Heart left ventricle (tissue), 16 donors: ENCODE measurements around the gene ARG2. TPM values are rescaled to one million over a fixed set of nuclear protein-coding genes. Genes with fewer than 3 reads are reported as not detected.

ENCODE experiments used
- ATAC-seq, 4 donors: fragments of 200-7000 bp; cut with Tn5 transposase; one replicate each; pipeline ENCODE4 v1.9.1; 2020 to 2022; ENCODE audit warnings: moderate library complexity in 4 of 4, mild to moderate bottlenecking in 3 of 4, moderate number of reproducible peaks in 1 of 4
- DNase-seq, 5 donors: peaks; one replicate each; pipeline ENCODE4 v3.0.0-alpha.2; 2020
- H3K27ac ChIP-seq, 12 donors: fragments of 200-600 bp; sonication (generic) in 4 of 12; one replicate each; pipeline versions ENCODE4 v1.5.0 to v1.8.0; 2016 to 2022; ENCODE audit warnings: mild to moderate bottlenecking in 2 of 12
- H3K27me3 ChIP-seq, 9 donors: fragments of 200-600 bp; sonication (generic) in 2 of 9; one replicate each; pipeline versions ENCODE4 v1.5.1 to v1.8.0; 2016 to 2022; ENCODE audit warnings: mild to moderate bottlenecking in 3 of 9
- H3K36me3 ChIP-seq, 9 donors: fragments of 200-600 bp; sonication (generic) in 2 of 9; one replicate each; pipeline versions ENCODE4 v1.5.0 to v1.8.0; 2018 to 2022; ENCODE audit warnings: mild to moderate bottlenecking in 2 of 9
- H3K4me1 ChIP-seq, 12 donors: fragments of 200-600 bp; sonication (generic) in 4 of 12; one replicate each; pipeline versions ENCODE4 v1.5.0 to v1.8.0; 2016 to 2022; ENCODE audit warnings: mild to moderate bottlenecking in 3 of 12
- H3K4me3 ChIP-seq, 12 donors: fragments of 200-600 bp; sonication (generic) in 4 of 12; one replicate each; pipeline versions ENCODE4 v1.5.0 to v1.8.0; 2017 to 2022; ENCODE audit warnings: mild to moderate bottlenecking in 9 of 12, moderate library complexity in 4 of 12
- H3K9me3 ChIP-seq, 12 donors: fragments of 200-600 bp; sonication (generic) in 4 of 12; one replicate each; pipeline versions ENCODE4 v1.5.0 to v1.8.0; 2016 to 2022; ENCODE audit warnings: mild to moderate bottlenecking in 1 of 12
- CTCF ChIP-seq, 12 donors: fragments of 200-600 bp; sonication (generic) in 4 of 12; IDR thresholded peaks; one replicate each; pipeline versions ENCODE4 v1.5.0 to v1.8.0; 2018 to 2022; ENCODE audit warnings: antibody characterized with exemption in 12 of 12, mild to moderate bottlenecking in 5 of 12
- POLR2A ChIP-seq, 2 donors: fragments of 450-650 bp; IDR thresholded peaks; one replicate each; pipeline ENCODE4 v1.6.1; 2017; ENCODE audit warnings: antibody characterized with exemption in 2 of 2, mild to moderate bottlenecking in 2 of 2, moderate library complexity in 2 of 2
- WGBS, 4 donors: extraction: QIAGEN DNeasy Blood & Tissue Kit in 2 of 4; methylation state at CpG; one replicate each; pipeline versions ENCODE4 v1.1.5 to v1.1.7; 2013 to 2018; 5-methylcytosine and 5-hydroxymethylcytosine counted together
- intact Hi-C, 10 donors: fragments of 100-400 bp; cut with DNase I; formaldehyde crosslinking; loops; one replicate each; pipeline versions ENCODE4 v1.11.1 to v1.14.2; 2022
- polyA plus RNA-seq, 2 donors: library from polyadenylated mRNA; stranded (reverse); fragments of 200-250 nt; gene quantifications; one replicate each; pipeline ENCODE4 v1.2.3, GENCODE V29; 2013
- total RNA-seq, 9 donors: library from RNA; depleted of rRNA in 2 of 9; stranded (reverse); fragments of >200 nt in 2 of 9; fragmentation: NEBNext Ultra II Directional in 3 of 9; extraction: Animal tissue kit (Norgen Biotek cat#: 25700) in 3 of 9; gene quantifications; one replicate each; pipeline versions ENCODE4 v1.1.0 to v1.2.4, GENCODE V29; 2016 to 2023
- donor health status: ischemic (EF 13 %, LVEDD 7.1; RV severe dilation, severe dysfunction).
- donor health status: healthy with polysubstance abuse.
- donor health status: DM: no; HTN: yes; CAD: no.
- donor health status: DM: no; HTN: no; CAD: no.
- donor health status: ischemic (EF 25% LVEDD 6.9; RV normal size, moderate dysfunction).
- donor health status: ischemic (EF 25% LVEDD 5.7; RV mildly dilated, moderate dysfunction).
- donor health status: healthy.
- donor health status: DM: yes; HTN: yes; CAD: no.
- donor health status: ischemic (EF 35%, LVEDD 5.7; RV mildly dilated, moderate dysfunction).
- donor health status: nonischemic (EF 11% LVEDD 7.7; RV severe dilation, severe dysfunction).
- donor health status: DM: yes; HTN: yes; CAD: no.
- donor health status: PGD.
- donor health status: ischemic (EF 29% LVEDD 5.4; RV normal size, mild dysfunction).
- donor health status: nonischemic (EF 23%, LVEDD 6.1; RV moderate dilation, normal function).

Gene ARG2
- total and polyA plus RNA-seq, 11 donors, result 0.34 to 53.7 (median 1.5) TPM

GRCh38 chr14:67571991-67572323 is 47.8 kb upstream of the ARG2 start:
- no peaks in the 10 kb centered on the region for H3K36me3 ChIP-seq
- no peak for DNase-seq
- intact Hi-C loops, result loop anchor here (1.0 to 10.0 kb wide), 7 partner anchors 45 to 145 kb away; no protein-coding TSS in a partner anchor
- no peaks in the 10 kb centered on the region for H3K4me1 ChIP-seq
- TF ChIP-seq POLR2A (IDR thresholded peaks at IDR 0.05) (no peak), CTCF (IDR thresholded peaks at IDR 0.05) (no peak)
- ATAC-seq, result peak in 1 of 4 donors; percentile 5
- no peaks in the 10 kb centered on the region for H3K9me3 ChIP-seq
- 83 to 90% (median 86%) methylated on average over 3 to 19 of the region's 19 CpGs for WGBS, 4 donors
- no peak overlapping the region for H3K27ac ChIP-seq
- no peaks in the 10 kb centered on the region for H3K27me3 ChIP-seq
- no peak overlapping the region for H3K4me3 ChIP-seq

GRCh38 chr14:67572608-67573007 is 47.1 kb upstream of the ARG2 start:
- H3K4me3 ChIP-seq, result no peak overlapping the region
- TF ChIP-seq CTCF (IDR thresholded peaks at IDR 0.05) (no peak), POLR2A (IDR thresholded peaks at IDR 0.05) (no peak)
- WGBS, 4 donors, result 84 to 93% (median 91%) methylated on average over 5 of the region's 5 CpGs
- H3K27me3 ChIP-seq, result no peaks in the 10 kb centered on the region
- DNase-seq, result no peak
- ATAC-seq, result no peak
- intact Hi-C loops, result loop anchor here in 5 of 10 donors (2.0 to 10.0 kb wide), 4 partner anchors 45 to 145 kb away; no protein-coding TSS in a partner anchor
- no peak overlapping the region for H3K27ac ChIP-seq
- no peaks in the 10 kb centered on the region for H3K4me1 ChIP-seq
- H3K9me3 ChIP-seq, result no peaks in the 10 kb centered on the region
- H3K36me3 ChIP-seq, result no peaks in the 10 kb centered on the region

- intact Hi-C loops, result loop anchor here in 5 of 10 donors (2.0 to 10.0 kb wide), 4 partner anchors 46 to 146 kb away; no protein-coding TSS in a partner anchor
- WGBS, 4 donors, result 83 to 87% (median 84%) methylated on average over 15 of the region's 15 CpGs
- H3K27me3 ChIP-seq, result no peaks in the 10 kb centered on the region
- no peaks in the 10 kb centered on the region for H3K4me1 ChIP-seq
- H3K4me3 ChIP-seq, result no peak overlapping the region
- TF ChIP-seq POLR2A (IDR thresholded peaks at IDR 0.05) (no peak), CTCF (IDR thresholded peaks at IDR 0.05) (no peak)
- H3K9me3 ChIP-seq, result no peaks in the 10 kb centered on the region
- ATAC-seq (no peak), DNase-seq (no peak)
- H3K36me3 ChIP-seq, result peaks cover 0 to 3% (median 0%) of the 10 kb centered on the region in 9 donors
- H3K27ac ChIP-seq, result no peak overlapping the region
Measured at GRCh38 chr14:67573228-67574010, 46.3 kb upstream of the ARG2 start.

- WGBS, 4 donors, result 77 to 89% (median 88%) methylated on average over 14 of the region's 14 CpGs
- no peaks in the 10 kb centered on the region for H3K4me1 ChIP-seq
- intact Hi-C loops, result loop anchor here in 4 of 10 donors (5.0 to 10.0 kb wide), 3 partner anchors 47 to 147 kb away; no protein-coding TSS in a partner anchor
Measured at GRCh38 chr14:67574156-67574555, 45.6 kb upstream of the ARG2 start.

More at GRCh38 chr14:67574156-67574555, 45.6 kb upstream of the ARG2 start:
- Histone ChIP-seq H3K27me3 (no peaks in the 10 kb centered on the region), H3K36me3 (peaks cover 0 to 3% (median 0%) of the 10 kb centered on the region in 9 donors), H3K27ac (no peak overlapping the region), H3K9me3 (no peaks in the 10 kb centered on the region), H3K4me3 (no peak overlapping the region)
- ATAC-seq (no peak), DNase-seq (no peak)
- TF ChIP-seq CTCF (IDR thresholded peaks at IDR 0.05) (no peak), POLR2A (IDR thresholded peaks at IDR 0.05) (no peak)
